ENCODE data around the gene S100A10.

- TF ChIP-seq EZH2 (IDR thresholded peaks at IDR 0.05; ENCODE audit: insufficient read depth, poor library complexity, severe bottlenecking) (no peak), EZH2phosphoT487 (IDR thresholded peaks at IDR 0.05; ENCODE audit: insufficient read depth, low read depth) (no peak)
Measured at GRCh38 chr1:152005360-152005912, 11.8 kb upstream of the S100A10 start.
